NK-92 treated with Interleukin-12 subunit alpha and Interleukin-12 subunit beta, amount 100 ng/mL, for 24 hours (cell line): ENCODE results near the gene COL27A1.

Source experiments
- DNase-seq: peaks from one replicate; lab custom pipeline; 2025; lab: John Stamatoyannopoulos, UW

The COL27A1 gene

GRCh38 chr9:114149765-114150340 is 5.5 kb upstream of the COL27A1 start:
- DNase-seq: no peak

GRCh38 chr9:114150608-114151007 is 4.7 kb upstream of the COL27A1 start:
- DNase-seq: no peak

GRCh38 chr9:114151426-114151956 is 3.8 kb upstream of the COL27A1 start:
- DNase-seq: no peak

GRCh38 chr9:114153761-114154599 is 1.4 kb upstream of the COL27A1 start:
- no peak for DNase-seq

- no peak for DNase-seq
Observed at GRCh38 chr9:114154600-114155102, 686 bp upstream of the COL27A1 start.

- no peak for DNase-seq
Observed at GRCh38 chr9:114155995-114156656, 789 bp downstream of the COL27A1 start.

GRCh38 chr9:114156657-114157421 is 1.5 kb downstream of the COL27A1 start:
- DNase-seq: no peak

GRCh38 chr9:114157516-114158176 is 2.3 kb downstream of the COL27A1 start:
- no peak for DNase-seq

GRCh38 chr9:114158482-114159130 is 3.3 kb downstream of the COL27A1 start:
- no peak for DNase-seq

- no peak for DNase-seq
Observed at GRCh38 chr9:114159691-114160090, 4.4 kb downstream of the COL27A1 start.

- no peak for DNase-seq
Observed at GRCh38 chr9:114161513-114161912, 6.2 kb downstream of the COL27A1 start.

GRCh38 chr9:114163517-114163951 is 8.2 kb downstream of the COL27A1 start:
- DNase-seq: no peak

GRCh38 chr9:114164191-114164794 is 9.0 kb downstream of the COL27A1 start:
- no peak for DNase-seq

- DNase-seq: no peak
Observed at GRCh38 chr9:114165407-114166102, 10.2 kb downstream of the COL27A1 start.

- no peak for DNase-seq
Observed at GRCh38 chr9:114166103-114166470, 10.8 kb downstream of the COL27A1 start.

- DNase-seq: no peak
Observed at GRCh38 chr9:114166614-114167572, 11.6 kb downstream of the COL27A1 start.

GRCh38 chr9:114167591-114168091 is 12.3 kb downstream of the COL27A1 start:
- no peak for DNase-seq

GRCh38 chr9:114168281-114169028 is 13.1 kb downstream of the COL27A1 start:
- no peak for DNase-seq
